HUES6 (cell line): Measurements from ENCODE around the gene PNRC1.
"Not testable (repeated sequence)": the region's sequence is repeated elsewhere in the genome, so short reads cannot be mapped to it uniquely, and the experiment has no call there.

Source experiments
- H3K27ac ChIP-seq: 2 replicates; pipeline ENCODE4 v1.7.0; 2013; ENCODE audit warnings: low read depth, mild to moderate bottlenecking, low read length, inconsistent platforms
- H3K27me3 ChIP-seq: 2 replicates; pipeline ENCODE4 v1.6.1; 2013; ENCODE audit warnings: low read length; ENCODE audit not compliant: control insufficient read depth, insufficient read depth
- H3K36me3 ChIP-seq: 2 replicates; pipeline ENCODE4 v1.6.1; 2013; ENCODE audit warnings: low read length; ENCODE audit not compliant: control insufficient read depth, insufficient read depth
- H3K4me1 ChIP-seq: 2 replicates; pipeline ENCODE4 v1.6.1; 2013; ENCODE audit warnings: low read length; ENCODE audit not compliant: control insufficient read depth, insufficient read depth
- H3K4me3 ChIP-seq: 2 replicates; pipeline ENCODE4 v1.5.1; 2013; ENCODE audit warnings: low read depth, low read length
- H3K9ac ChIP-seq: one replicate; pipeline ENCODE4 v1.6.1; 2013; ENCODE audit warnings: mild to moderate bottlenecking, low read length
- H3K9me3 ChIP-seq: 2 replicates; pipeline ENCODE4 v1.6.1; 2013; ENCODE audit warnings: low read depth, low read length; ENCODE audit not compliant: control insufficient read depth, insufficient read depth

Gene PNRC1

GRCh38 chr6:89080281-89081128 is at the start of gene PNRC1:
TSS of gene PNRC1 (plus strand) at chr6:89080751. CDS start at chr6:89080895, 144 bp downstream.
- peak within 1 kb of the TSS; percentile 81 for H3K4me3 ChIP-seq
- no peaks in the 10 kb centered on the region for H3K9me3 ChIP-seq
- peak within 1 kb of the TSS; percentile 96 for H3K27ac ChIP-seq
- peaks cover 18% of the 10 kb centered on the region for H3K36me3 ChIP-seq
- peak within 1 kb of the TSS; percentile 95 for H3K9ac ChIP-seq
- H3K4me1 ChIP-seq = peaks cover 31% of the 10 kb centered on the region
- H3K27me3 ChIP-seq = no peaks in the 10 kb centered on the region

DNA sequence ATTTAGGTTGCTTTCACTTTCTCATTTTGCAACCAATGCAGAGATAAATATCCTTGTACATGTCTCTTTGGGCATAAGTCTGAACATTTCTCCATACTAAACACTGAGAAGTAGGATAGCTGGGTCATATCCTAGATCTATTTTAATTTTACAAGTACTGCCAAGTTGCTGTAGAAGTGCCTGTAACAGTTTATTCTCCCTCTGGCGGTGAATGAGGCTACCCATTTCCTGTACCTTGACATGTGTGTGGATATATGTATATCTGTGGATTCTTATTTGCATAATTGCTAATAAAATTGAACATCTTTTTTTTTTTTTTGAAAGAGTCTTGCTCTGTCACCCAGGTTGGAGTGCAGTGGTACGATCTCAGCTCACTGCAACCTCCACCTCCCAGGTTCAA is 48.0 kb upstream of the PNRC1 start:
- H3K9me3 ChIP-seq = peaks cover 8% of the 10 kb centered on the region
- H3K4me3 ChIP-seq = no peak overlapping the region
- no peak overlapping the region for H3K9ac ChIP-seq
- H3K27ac ChIP-seq = no peak overlapping the region
- no peaks in the 10 kb centered on the region for H3K27me3 ChIP-seq
- peaks cover 16% of the 10 kb centered on the region for H3K4me1 ChIP-seq
- 0 out of 2 replicates have a peak, but pooled peaks cover 3% of the 10 kb centered on the region for H3K36me3 ChIP-seq

DNA sequence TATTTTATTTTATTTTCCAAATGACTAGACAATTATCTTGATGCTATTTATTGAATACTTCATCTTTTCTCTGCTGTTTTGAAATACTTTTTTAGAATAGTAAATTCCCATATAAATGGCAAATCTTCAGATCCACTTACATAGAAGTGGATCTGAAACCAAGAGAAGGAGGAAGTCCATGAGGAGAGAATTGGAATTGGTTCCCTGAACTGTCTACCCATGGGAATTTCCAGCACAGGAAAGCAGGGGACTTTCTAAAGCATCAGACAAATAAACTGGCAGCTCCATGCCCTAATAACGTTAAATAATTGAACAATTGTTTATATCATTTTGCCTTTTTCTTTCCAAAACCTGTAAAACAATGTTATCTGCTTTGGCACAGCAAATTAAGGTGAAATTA is 47.1 kb upstream of the PNRC1 start:
- H3K4me3 ChIP-seq = no peak overlapping the region
- no peaks in the 10 kb centered on the region for H3K27me3 ChIP-seq
- H3K27ac ChIP-seq = no peak overlapping the region
- peaks cover 15% of the 10 kb centered on the region for H3K9me3 ChIP-seq
- H3K4me1 ChIP-seq = peaks cover 16% of the 10 kb centered on the region
- H3K9ac ChIP-seq = no peak overlapping the region
- H3K36me3 ChIP-seq = 0 out of 2 replicates have a peak, but pooled peaks cover 3% of the 10 kb centered on the region

- not testable (repeated sequence) for H3K9ac ChIP-seq, H3K27ac ChIP-seq, H3K27me3 ChIP-seq, H3K4me3 ChIP-seq, H3K36me3 ChIP-seq
- peaks cover 19% of the 10 kb centered on the region for H3K9me3 ChIP-seq
- H3K4me1 ChIP-seq = peaks cover 16% of the 10 kb centered on the region
Observed at GRCh38 chr6:89034116-89034515, 46.4 kb upstream of the PNRC1 start.

DNA sequence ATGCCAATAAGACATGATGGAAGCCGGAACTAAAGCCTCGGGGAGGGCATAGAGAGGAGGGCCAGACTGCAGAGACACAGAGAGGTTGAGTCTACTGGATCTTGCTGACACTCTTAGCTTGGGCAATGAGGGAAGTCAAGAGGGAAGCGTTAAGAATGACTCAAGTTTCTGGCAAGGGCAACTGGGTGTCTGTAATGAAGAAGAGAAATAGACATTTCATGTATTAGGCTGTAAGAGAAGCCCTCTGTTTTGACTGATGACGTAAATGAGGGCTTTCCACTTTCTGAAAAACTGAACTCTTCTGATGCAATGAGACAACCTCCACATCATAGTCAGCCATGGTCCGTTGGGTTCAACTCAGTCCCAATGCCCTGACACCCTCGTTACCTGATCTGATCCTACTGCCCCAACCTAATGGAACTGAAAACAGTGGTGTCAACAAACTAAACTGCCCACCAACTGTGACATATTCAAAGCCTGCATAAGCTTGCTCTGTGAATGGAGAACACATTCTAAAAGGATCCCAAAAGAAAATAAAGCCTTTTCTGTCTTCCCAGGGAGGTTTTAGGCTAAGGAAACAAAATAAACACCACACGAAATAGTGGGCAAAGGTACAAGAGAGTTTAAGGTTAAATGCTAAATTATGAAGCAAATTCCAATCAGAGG is 45.8 kb upstream of the PNRC1 start:
- H3K4me3 ChIP-seq = no peak overlapping the region
- H3K27ac ChIP-seq = no peak overlapping the region
- H3K36me3 ChIP-seq = 0 out of 2 replicates have a peak, but pooled peaks cover 3% of the 10 kb centered on the region
- H3K27me3 ChIP-seq = no peaks in the 10 kb centered on the region
- H3K4me1 ChIP-seq = peaks cover 16% of the 10 kb centered on the region
- H3K9ac ChIP-seq = no peak overlapping the region
- peaks cover 25% of the 10 kb centered on the region for H3K9me3 ChIP-seq

DNA sequence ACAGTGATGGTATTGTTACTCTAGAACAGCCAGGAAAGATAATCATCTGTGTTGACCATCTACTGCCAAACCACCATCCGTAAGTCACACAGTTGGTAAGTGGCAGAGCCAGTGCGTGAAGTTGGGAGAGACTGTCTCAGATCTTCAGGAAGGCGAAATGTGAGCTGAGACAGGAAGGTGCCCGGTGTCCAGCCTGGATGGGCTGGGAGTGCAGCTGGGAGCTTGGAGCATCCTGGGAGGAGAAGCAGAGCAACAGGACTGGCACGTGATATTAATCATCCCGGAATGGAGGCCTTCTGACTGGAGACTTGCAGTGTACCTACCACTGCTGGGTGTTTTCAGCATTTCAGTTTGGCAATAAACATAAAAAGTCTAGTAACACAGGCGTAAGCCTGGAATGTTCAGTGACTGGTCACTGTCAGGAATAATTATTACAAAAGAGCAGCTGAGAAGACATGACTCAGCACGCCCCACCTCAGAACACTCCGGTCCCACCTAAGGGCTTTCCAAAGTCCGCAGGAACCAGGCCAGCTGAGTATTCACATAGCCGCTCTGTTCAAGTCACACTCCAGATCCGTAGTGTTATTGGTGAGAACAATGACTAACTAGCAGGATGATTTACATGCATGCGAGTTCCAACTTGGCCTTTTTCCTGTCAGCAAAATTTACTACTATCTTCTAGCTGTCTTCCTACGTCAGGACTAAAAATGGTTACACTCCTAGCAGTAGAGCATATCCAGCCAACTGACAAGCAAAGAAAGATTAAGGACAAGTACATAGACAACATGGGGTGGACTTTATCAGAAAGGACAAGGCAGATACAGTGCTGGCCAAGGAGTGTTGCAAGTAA is 45.1 kb upstream of the PNRC1 start:
- H3K9ac ChIP-seq = no peak overlapping the region
- H3K4me3 ChIP-seq = no peak overlapping the region
- H3K27ac ChIP-seq = no peak overlapping the region
- peaks cover 25% of the 10 kb centered on the region for H3K9me3 ChIP-seq
- H3K27me3 ChIP-seq = no peaks in the 10 kb centered on the region
- peaks cover 16% of the 10 kb centered on the region for H3K4me1 ChIP-seq
- H3K36me3 ChIP-seq = 0 out of 2 replicates have a peak, but pooled peaks cover 3% of the 10 kb centered on the region

DNA sequence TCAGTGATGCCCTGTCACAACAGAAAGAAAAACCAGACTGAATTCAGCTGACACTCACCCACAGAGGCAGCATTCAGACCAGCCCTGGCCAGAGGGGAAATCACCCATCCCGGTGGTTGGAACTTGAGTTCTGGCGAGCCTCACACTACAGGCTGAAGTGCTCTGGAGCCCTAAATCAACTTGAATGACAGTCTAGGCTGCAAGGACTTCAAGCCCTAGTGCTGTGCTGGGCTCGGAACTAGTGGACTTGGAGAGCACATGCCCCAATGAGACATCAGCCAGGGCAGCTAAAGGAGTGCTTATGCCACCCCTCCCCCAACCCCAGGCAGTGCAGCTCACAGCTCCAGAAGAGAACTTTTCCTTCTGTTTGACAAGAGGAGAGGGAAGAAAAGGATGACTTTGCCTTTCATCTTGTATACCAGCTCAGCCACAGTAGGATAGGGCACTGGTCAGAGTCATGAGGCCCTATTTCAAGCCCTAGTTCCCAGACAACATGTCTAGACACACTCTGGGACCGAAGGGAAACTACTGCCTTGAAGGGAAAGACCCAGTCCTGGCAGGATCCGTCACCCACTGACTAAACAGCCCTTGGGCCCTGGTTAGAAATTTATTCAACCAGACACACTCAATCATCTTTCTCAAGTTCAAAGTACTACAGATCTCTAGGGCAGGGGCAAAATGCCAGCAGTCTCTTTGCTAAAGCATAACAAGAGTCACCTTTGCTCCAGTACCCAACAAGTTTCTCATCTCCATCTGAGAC is 43.2 kb upstream of the PNRC1 start:
- Histone ChIP-seq H3K9ac (no peak overlapping the region), H3K27ac (no peak overlapping the region), H3K27me3 (no peaks in the 10 kb centered on the region), H3K4me1 (peaks cover 16% of the 10 kb centered on the region), H3K36me3 (0 out of 2 replicates have a peak, but pooled peaks cover 3% of the 10 kb centered on the region), H3K4me3 (no peak overlapping the region), H3K9me3 (peaks cover 25% of the 10 kb centered on the region)

DNA sequence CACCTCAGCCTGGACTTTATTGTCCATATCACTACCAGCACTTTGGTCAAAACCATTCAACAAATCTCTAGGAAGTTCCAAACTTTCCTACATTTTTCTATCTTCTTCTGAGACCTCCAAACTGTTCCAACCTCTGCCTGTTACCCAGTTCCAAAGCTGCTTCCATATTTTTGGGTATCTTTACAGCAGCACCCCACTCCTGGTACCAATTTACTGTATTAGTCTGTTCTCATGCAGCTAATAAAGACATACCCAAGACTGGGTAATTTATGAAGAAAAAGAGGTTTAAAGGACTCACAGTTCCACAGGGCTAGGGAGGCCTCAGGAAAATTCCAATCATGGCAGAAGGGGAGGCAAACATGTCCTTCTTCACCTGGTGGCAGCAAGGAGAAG is 42.7 kb upstream of the PNRC1 start:
- H3K9ac ChIP-seq, H3K27ac ChIP-seq, H3K4me3 ChIP-seq, H3K27me3 ChIP-seq, H3K36me3 ChIP-seq: not testable (repeated sequence)
- H3K9me3 ChIP-seq = peaks cover 25% of the 10 kb centered on the region
- peaks cover 16% of the 10 kb centered on the region for H3K4me1 ChIP-seq

GRCh38 chr6:89042664-89043063 is 37.9 kb upstream of the PNRC1 start:
- Histone ChIP-seq H3K9ac (no peak overlapping the region), H3K27me3 (no peaks in the 10 kb centered on the region), H3K27ac (no peak overlapping the region), H3K36me3 (no peaks in the 10 kb centered on the region), H3K4me3 (no peak overlapping the region), H3K4me1 (peaks cover 10% of the 10 kb centered on the region; the same call in 1 of the 2 replicates), H3K9me3 (peaks cover 16% of the 10 kb centered on the region)

DNA sequence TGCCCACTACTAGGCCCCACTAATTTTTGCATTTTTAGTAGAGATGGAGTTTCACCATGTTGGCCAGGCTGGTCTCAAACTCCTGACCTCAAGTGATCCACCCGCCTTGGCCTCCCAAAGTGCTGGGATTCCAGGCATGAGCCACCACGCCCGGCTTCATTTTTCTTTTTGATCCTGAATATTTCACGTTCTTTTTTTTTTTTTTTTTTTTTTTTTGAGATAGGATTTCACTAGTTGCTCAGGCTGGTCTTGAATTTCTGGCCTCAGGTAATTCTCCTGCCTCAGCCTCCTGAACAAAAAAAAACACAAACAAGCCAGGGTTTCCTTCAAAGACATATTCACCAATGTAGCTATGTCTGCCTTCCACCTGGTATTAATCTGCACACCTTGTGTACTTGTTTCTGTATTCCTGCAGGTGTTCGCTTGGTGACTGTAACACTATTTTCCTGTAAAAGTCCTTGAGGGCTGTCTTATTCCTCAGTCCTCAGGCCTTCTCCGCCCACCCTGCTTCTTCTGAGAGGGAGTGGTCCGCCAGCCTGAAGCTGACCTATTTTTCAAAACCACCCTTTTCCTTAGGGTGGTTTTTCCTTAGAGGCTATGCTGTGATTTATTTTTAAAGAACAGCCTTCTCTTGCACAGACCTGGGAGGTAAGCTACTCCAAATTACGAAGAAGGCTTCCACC is 36.1 kb upstream of the PNRC1 start:
- Histone ChIP-seq H3K4me1 (peaks cover 13% of the 10 kb centered on the region; the same call in 1 of the 2 replicates), H3K27me3 (peaks cover 4% of the 10 kb centered on the region; the same call in 1 of the 2 replicates), H3K27ac (no peak overlapping the region)

More for the DNA sequence above, 36.1 kb upstream of the PNRC1 start:
- peaks cover 3% of the 10 kb centered on the region; the same call in 1 of the 2 replicates for H3K9me3 ChIP-seq
- no peak overlapping the region for H3K4me3 ChIP-seq
- H3K36me3 ChIP-seq = no peaks in the 10 kb centered on the region
- no peak overlapping the region for H3K9ac ChIP-seq
